NCI-H2171 (cell line): Measurements from ENCODE around the gene LHFPL6.
"Not testable (repeated sequence)": the region's sequence is repeated elsewhere in the genome, so short reads cannot be mapped to it uniquely, and the experiment has no call there.

Experiments used
- DNase-seq: peaks from one replicate; lab custom pipeline; 2025; lab: John Stamatoyannopoulos, UW

Gene LHFPL6

DNA sequence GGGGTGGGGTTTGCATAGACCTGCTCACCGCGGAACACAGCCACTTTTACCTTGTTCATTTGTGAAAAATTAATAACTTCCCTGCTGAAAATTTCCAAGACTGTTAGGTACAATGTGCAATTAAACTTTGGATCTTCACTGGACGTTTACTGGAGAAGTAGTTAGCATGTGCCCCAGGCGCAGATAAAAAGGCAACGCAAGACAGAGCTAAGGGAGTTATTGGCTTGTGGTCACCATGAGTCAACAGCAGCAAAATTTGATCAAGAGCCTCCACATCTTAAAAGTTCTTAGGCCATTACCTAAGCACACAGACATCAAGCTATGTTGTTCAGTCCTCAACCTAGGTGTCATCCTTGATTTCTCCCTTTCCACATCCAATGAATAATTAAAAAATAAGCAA lies 257.0 kb downstream of the LHFPL6 start:
- no peak for DNase-seq

DNA sequence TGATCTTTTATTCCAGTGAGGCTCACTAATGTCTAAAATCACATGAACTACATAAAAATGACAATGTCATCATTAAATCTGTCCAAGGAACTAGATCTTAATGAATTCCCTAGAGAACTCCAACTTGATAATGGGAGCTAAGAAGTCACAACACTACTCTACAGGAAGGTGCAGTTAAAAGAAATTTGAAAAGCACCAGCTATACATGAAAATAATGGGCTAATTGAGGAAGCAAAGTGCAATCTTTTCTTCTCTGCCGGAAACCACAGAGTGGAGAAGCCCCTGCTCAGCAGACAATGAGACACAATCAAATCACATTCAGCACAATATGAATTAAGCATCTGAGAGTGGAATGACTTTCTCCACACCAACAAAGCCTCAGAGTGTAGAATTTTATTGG lies 261.7 kb downstream of the LHFPL6 start:
- DNase-seq = no peak

DNA sequence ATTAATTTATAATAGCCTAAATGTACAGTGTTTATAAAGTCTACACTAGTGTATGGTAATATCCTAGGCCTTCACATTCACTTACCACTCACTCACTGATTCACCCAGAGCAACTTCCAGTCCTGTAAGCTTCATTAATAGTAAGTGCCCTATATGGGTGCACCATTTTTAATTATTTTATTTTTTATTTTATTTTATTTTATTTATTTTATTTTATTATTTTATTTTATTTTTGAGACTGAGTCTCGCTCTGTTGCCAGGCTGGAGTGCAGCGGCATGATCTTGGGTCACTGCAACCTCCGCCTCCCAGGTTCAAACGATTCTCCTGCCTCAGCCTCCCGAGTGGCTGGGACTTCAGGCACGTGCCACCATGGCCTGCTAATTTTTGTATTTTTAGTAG lies 264.9 kb downstream of the LHFPL6 start:
- not testable (repeated sequence) for DNase-seq

DNA sequence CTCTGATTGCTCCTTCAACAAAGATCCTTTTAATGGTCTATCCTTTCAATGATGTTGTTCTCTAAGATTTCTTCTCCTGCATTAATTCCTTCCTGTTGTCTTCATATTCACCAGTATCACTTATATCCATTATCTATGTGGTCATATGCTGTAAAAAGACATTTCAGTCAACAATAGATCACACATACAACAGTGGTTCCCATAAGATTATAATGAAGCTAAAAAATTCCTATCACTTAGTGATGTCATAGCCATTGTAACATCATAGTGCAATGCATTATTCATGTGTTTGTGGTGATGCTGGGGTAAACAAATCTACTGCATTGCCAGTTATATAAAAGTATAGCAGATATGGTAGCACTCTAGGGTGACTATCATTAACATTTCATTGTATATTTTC lies 266.1 kb downstream of the LHFPL6 start:
- no peak for DNase-seq

DNA sequence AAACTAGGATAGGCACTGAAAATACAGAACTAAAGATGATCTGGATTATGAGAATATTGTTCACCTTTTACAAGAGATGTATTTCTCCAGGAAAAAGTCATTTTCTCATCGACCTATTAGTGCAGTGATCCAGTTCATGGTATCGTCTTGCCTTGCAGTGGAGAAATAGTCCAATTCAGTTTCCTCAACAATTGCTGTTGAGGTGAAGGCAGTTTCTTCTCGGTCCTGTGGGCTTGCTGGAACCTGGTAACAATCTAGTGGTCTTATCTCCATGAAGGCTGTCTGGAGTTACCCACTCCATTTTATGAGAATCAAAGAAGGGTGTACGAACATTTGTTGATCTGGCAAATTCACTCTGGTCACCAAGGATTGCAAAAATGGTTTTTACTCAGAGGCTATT lies 266.8 kb downstream of the LHFPL6 start:
- no peak for DNase-seq

DNA sequence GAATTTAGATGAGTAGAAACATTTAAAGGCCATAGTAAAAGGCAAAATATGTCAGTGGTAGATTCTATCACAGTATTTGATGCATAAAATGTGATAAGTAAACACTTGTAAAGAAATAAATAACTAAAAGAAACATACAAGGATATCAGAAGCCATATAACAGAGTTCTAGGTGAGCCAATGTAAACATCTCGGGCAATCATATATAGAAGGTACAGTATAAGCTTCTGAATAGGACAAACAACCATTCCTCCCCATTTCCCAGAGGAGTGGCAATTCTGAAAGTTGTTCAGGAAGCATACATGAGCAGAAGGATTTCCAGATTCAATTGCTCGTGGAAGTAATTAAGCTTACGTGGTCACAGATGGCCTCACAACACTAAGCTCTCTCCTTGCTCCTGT lies 267.3 kb downstream of the LHFPL6 start:
- DNase-seq = no peak

DNA sequence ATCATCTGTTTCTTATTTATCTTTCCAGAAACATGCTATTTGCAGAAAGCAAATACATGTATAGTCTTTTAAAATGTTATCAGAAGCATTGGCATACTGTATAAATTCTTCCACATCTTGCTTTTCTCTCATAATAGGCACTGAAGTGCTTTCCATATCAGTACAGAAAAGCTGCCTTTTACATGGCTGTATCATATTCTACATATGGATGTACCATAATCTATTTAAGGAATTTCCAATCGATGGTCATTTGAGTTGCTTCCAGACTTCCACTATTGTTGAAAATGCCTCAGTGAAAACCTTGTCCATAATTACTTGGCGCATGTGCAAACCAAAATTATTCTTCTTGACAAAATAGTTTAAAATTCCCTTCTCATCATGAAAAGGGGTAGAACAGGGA lies 272.5 kb downstream of the LHFPL6 start:
- no peak for DNase-seq

DNA sequence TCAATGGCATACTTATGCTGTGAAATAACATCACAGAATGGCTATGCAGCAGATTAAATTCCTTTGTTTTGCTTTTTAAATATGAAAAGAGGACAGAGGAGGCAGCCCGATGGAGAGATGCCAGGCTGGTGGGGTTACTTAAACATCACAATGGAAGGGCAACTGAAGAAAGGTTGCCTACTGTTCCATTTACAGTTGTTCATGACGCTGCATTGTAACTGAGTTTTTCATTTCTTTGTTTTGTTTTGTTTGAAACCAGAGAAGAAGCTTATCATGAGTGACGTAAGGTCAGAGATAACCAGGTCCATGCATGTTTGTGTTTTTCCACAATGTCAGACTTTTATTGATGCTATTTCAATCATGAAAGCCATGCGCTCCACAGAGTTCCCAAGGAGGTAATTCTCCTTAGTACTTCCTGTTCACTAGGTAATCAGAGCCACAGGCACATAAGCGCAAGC lies 273.8 kb downstream of the LHFPL6 start:
- no peak for DNase-seq

DNA sequence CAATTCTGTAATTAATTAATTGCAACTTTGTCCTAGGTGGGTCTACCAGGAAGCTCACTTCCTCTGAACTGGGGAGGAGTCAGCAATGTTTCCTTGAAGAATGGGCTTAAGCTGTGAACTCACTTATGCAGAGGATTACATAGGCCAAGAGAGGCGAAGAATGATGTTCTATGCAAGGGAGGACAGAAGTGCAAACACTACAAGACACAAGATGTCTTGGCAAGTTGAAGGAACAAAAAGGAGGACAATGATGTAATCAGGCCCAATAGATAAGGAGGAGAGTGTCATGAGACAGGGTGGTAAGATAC lies 275.9 kb downstream of the LHFPL6 start:
- DNase-seq = no peak

DNA sequence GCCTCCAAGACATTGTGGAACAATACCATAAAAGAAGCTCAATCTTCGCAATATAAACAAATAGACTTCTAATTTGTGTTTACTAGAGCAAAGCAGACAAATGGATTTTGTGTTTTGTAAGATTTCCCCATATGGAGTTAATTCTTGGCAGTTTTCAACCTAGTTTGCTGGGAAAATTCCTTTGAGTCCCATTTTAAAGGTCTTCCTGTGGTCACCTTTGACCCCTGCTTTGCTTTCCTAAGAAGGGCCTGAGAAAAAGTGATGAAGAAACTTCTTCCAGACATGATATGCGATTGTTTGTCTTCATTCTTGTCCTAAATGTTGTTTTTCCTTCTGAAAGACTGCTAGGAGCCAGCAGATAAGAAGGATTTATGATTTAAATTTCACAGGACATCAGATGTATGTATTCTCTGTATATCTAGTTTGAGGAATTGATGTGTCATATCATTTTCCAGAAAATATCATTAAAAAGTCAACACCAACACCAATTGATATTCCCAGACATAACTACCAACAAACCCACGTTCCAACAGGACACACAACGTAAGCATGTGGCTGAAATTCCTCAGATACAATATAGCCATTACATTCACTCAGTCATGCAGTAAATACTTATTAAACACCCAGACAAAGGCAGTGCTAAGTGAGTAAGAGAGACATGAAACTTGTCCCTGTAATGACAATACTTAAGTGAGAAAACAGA lies 276.4 kb downstream of the LHFPL6 start:
- DNase-seq = no peak

DNA sequence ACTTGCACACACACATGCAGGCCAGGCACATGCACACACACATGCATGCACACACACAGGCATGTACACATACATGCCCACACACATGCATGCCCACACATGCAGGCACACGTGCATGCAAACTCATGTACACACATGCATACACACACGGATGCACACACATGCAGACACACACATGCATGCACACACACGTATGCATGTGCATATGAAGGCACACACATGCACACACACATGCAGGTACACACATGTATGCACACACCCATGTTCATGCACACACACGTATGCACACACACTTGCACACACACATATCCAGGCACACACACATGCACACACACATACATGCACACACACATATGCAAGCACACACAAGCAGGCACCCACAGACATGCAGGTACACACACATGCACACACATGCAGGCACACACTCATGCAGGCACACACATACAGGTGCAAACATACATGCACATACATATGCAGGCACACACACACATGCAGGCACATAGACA lies 278.1 kb downstream of the LHFPL6 start:
- DNase-seq = no peak

DNA sequence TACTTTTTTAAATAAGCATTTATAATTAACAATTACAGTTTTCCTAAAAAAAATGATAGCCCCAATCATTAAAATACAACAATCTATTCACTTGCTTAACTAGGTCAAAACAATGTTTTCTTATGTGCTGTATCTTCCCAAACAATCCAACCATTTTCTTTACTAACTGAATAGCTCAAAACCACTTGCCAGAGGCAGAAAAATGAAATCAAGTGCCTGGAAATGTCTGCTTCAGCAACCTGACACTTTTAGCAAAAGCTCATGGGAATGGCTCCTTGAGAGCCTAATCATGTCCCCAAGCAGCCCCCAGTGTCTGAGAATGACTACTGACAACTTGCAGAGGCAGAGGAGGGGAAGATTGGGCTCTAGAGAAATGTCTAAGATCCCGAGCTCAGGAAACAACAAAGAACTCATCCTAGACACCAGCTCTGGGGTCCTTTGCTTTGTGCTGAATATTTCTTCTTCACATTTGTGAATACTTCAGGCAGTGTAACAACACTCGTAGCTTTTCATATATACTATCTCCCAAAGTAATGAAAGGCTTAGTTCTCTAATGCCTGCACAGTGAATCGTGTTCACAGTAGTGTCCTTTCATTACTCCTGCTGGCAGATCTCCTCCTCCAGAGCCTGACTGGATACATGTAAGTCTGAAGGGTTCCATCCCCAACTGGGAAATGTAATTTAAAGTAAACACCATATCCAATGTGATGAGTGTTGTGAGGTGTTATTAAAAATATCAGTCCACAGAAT lies 280.0 kb downstream of the LHFPL6 start:
- DNase-seq = no peak

DNA sequence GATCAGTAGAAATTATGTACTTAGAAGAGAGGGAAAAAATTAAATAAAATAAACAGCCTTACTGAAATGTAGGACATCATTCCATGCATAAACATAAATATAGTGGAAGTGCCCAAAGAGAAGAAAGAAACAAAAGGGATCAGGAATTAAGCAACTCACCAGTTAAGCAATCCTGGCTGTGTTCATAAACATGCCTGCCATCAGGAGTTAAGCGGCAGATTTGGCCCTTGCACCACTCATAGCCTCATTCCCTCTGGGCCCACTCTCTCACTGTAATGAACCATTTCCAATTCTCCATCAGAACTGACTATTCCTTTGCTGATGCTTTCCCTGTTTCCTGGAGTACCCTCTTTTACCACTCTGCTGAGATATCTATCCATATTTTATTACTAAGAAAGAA lies 281.4 kb downstream of the LHFPL6 start:
- DNase-seq = no peak

DNA sequence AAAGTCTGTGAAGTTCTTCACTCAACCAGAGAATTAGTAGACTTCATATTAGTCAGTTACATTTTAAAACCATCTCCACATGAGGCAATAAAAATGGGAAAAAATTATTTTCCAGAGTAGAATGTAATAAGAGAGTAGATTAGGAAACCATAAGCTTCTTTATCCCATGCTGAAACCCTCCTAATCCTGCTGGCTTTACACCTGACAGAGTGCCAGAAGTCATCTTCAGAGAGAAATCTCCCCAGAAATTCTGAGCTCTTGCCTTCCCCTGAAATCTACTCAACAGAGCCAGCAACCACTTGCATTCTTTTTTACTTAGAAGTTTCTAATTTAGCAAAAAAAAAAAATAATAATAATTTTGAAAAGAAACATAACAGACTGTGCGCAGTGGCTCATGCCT lies 284.8 kb downstream of the LHFPL6 start:
- DNase-seq = no peak

DNA sequence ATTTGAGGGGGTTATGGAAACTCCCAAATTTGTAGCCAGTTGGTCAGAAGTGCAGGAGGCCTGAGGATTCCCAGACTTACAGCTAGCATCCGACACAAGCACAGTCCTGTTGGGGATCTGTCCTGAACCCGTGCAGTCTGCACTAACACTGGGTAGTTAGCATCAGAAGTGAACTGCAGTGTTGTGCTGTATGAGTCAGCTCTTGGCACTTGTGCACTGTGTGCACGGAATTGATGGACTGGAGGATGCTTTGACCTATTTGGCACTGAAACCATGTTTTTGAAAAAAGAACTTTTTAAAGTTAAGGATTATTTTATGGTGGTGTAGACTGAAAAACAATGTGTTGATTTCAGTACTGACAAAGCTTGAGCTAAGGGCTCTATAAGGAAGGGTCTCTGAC lies 285.7 kb downstream of the LHFPL6 start:
- DNase-seq = no peak

DNA sequence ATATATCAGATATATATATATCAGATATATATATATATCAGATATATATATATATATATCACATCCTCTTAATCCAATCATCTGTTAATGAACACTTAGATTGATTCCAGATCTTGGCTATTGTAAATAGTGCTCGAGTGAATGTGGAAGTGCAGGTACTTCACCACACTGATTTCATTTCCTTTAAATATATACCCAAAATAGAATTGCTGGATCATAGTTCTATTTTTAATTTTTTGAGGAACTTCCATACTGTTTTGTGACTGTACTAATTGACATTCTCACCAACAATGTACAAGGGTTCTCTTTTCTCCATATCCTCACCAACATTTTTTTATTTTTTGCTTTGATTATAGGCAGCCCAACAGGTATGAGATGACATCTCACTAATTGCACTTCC lies 287.2 kb downstream of the LHFPL6 start:
- no peak for DNase-seq

DNA sequence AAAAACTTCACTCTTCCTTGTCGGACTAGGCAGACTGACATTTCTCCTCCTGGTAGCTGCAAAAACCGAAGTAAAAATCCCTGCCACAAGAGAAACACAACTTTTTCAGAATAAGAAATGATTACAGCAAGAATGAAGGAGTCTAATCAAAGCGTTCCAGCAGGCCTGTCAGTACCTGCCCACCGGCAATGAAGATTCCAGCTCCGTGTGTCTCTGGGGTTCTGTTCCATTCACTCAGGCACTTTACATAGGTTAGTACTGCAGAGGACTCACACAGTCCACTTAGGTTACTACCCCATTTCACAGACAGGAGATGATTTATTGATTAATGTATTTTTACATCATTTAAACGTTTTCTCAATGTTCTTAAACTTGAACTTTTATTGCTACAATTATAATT lies 289.3 kb downstream of the LHFPL6 start:
- DNase-seq = no peak

DNA sequence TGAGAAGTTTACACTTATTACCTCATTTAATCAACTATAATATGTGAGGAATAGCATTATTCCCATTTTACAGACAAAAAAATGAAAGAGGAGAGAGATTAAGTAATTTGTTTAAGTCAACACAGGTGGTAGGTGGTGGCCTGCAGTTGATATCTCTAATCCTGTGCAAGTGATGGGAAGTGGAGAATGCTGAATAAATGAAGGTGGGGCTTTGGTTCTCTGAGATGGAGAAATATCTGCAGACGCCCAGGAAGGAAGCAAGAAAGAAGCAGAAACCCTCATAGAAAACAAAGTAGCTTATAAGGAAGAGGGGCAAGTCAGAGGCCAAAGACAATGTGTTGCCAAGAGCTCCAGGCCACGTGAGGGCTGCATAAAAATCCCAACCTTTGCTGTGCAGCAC lies 290.4 kb downstream of the LHFPL6 start:
- no peak for DNase-seq

DNA sequence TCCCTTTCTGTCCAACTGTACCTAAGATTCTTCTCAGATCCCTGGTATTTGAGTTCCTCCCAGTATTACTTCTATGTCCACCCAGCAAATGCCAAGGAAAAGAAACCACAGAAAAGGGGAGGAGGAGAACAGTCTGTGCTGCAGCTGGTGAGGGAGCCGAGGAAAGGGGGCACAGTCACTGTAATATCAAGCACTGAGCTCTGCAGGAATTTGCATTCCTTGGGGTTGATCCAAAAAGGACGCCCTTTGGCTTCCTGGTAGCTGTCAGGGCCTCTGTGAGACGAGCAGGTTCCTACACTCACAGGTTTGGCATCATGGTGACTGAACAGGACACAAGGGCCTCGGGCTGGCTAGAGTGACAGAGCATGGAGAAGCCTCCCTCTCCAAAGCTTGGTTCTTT lies 291.4 kb downstream of the LHFPL6 start:
- no peak for DNase-seq

DNA sequence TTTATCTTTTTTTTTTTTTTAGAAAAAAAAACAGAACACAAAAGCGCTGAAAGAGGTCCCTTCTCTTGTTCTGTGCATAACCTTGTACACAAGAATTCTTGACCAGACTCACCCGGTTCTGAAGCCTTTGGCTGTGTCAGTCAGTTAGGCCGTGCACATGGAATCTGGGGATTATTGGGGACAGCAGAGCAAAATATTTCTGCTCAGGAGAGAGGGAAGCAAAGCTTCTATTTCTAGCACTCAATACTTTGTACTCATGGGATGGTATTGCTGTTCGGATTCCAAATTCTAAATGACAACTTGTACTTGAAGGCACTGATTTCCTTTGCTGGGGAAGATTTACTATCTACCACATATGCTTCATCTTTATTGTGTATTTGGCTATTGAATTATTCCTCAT lies 292.0 kb downstream of the LHFPL6 start:
- DNase-seq = no peak

DNA sequence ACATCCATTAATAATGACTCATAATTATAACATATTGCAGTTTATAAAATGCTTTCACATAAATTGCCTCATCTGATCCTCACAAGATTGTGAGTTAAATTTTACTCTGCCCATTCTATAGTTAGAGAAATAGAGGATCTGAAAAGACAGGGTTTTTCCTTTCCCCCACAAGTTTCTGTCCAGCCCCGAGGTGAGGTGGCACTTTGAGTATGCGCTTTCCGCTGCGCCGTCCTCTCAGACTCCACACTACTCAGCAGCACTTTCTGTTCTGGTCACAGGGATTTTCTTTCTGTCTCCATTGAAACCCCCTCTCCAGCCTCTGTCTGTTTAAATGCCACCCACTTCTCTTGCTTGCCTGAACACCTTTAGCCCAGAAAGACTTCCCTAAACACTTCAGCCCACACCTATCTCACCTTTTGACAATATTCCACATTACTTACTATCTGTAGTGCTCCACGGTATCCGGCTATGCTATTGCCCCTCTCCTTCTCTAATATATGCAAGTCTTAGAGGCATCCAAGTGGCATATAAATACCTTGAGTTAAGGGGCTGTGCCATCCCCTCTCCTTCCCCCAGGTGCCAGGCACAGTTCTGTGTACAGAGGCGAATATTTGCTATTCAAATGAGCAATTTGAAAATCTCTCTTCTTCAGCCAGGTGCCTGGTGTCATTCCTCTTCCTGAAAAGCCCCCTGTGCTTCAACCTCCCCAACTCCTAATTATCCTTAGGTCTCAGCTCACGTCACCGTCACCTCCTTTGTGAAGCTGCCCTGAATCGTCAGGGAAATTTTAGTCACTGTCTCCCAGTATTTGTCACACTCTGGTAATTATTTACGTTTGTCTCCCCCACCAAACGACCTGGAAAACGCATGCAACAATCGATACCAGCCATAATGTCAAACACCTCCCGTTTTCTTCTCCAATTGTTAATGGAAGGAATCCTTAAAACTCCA lies 296.1 kb downstream of the LHFPL6 start:
- no peak for DNase-seq

DNA sequence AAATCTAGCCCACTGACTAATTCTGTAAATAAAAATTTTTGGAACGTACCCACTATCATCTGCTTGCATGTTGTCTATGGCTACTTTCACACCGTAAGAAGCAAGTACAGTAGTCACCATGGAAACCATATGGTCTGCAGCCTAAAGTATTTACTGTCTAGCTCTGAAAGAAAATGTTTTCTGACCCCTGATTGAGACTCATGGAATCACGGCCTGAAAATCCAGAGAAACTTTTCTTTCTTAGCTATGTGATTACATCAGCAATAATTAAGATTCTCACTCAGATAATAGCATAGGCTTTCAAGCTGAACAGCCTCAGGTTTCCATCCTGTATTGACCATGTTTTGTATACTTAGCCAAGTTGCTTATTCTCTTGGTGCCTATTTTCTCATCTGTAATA lies 300.2 kb downstream of the LHFPL6 start:
- DNase-seq = no peak

DNA sequence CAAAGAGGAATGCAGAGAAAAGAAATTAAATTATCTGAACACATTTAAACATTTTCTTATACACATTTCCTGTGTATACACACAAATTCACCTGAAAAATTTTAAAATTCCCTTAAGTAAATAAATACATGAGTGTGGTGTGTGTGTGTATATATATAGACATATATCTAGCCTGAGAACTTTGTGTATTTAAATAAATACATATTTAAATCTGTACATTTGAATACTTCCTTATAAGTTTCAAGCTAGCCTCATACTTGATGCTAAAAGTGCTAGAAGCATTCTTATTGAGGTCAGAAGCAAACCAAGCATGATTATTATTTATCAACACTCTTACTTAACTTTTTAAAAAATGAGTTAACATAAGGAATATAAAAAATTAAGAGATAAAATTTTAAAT lies 304.0 kb downstream of the LHFPL6 start:
- no peak for DNase-seq
